Esophagus squamous epithelium (tissue), 5 donors: ENCODE measurements around the gene DNAH11. TPM values are rescaled to one million over a fixed set of nuclear protein-coding genes. Genes with fewer than 3 reads are reported as not detected.

Experiments
- DNase-seq: peaks from one replicate; lab custom pipeline; 2025; lab: John Stamatoyannopoulos, UW
- H3K27ac ChIP-seq, 4 donors: fragments of 200-600 bp; sonication (generic); one replicate each; pipeline ENCODE4 v1.5.1; 2016 to 2019; ENCODE audit warnings: mild to moderate bottlenecking in 1 of 4
- H3K27me3 ChIP-seq, 4 donors: fragments of 200-600 bp; sonication (generic); 1 replicate in 3 of 4; 2 replicates in 1 of 4; pipeline versions ENCODE4 v1.5.1 to v1.6.0; 2017 to 2021; ENCODE audit warnings: antibody characterized with exemption in 1 of 4
- H3K36me3 ChIP-seq, 3 donors: fragments of 200-600 bp; sonication (generic); one replicate each; pipeline ENCODE4 v1.5.1; 2016 to 2019
- H3K4me1 ChIP-seq, 3 donors: fragments of 200-600 bp; sonication (generic); one replicate each; pipeline ENCODE4 v1.5.1; 2017 to 2019
- H3K4me3 ChIP-seq, 4 donors: fragments of 200-600 bp; sonication (generic); 1 replicate in 3 of 4; 2 replicates in 1 of 4; pipeline ENCODE4 v1.5.1; 2016 to 2019; ENCODE audit warnings: mild to moderate bottlenecking in 2 of 4, moderate library complexity in 1 of 4
- H3K9me3 ChIP-seq, 3 donors: fragments of 200-600 bp; sonication (generic); one replicate each; pipeline ENCODE4 v1.5.1; 2016 to 2019
- CTCF ChIP-seq, 6 experiments: fragments of 450-650 bp in 4 of 6; fragments of 200-600 bp in 2 of 6; sonication (generic) in 2 of 6; IDR thresholded peaks; one replicate each; pipeline ENCODE4 v1.5.1; 2016 to 2019; ENCODE audit warnings: antibody characterized with exemption in 6 of 6, mild to moderate bottlenecking in 4 of 6, moderate library complexity in 4 of 6
- POLR2A ChIP-seq, 4 donors: fragments of 450-650 bp; IDR thresholded peaks; one replicate each; pipeline ENCODE4 v1.6.1; 2017; ENCODE audit warnings: antibody characterized with exemption in 4 of 4, mild to moderate bottlenecking in 4 of 4, moderate library complexity in 3 of 4
- WGBS, 2 donors: methylation state at CpG; one replicate each; pipeline ENCODE4 v1.1.5; 2018; 5-methylcytosine and 5-hydroxymethylcytosine counted together
- intact Hi-C: fragments of 100-400 bp; cut with DNase I; formaldehyde crosslinking; loops from one replicate; pipeline ENCODE4 v1.15.0; 2022
- total RNA-seq, 4 donors: library from RNA; depleted of rRNA; stranded (reverse); fragments of >200 nt; gene quantifications; one replicate each; pipeline ENCODE4 v1.1.0, GENCODE V29; 2016
- donor health status: DM: yes; HTN: yes; CAD: no.

Gene DNAH11
- total RNA-seq, 4 donors from 2014 or later, result 0.35 to 7.4 (median 0.74) TPM

GRCh38 chr7:21918216-21918615 lies 375.4 kb downstream of the DNAH11 start:
- no peak for TF ChIP-seq CTCF (IDR thresholded peaks at IDR 0.05)
- TF ChIP-seq POLR2A (IDR thresholded peaks at IDR 0.05), result no peak
- WGBS, 2 donors, result 84 to 97% methylated on average over 2 of the region's 2 CpGs
- H3K4me1 ChIP-seq, result peaks cover 0 to 9% (median 0%) of the 10 kb centered on the region in 3 donors
- no peak overlapping the region for H3K4me3 ChIP-seq
- no peaks in the 10 kb centered on the region for H3K9me3 ChIP-seq
- no peak overlapping the region for H3K27ac ChIP-seq
- peaks cover 0 to 22% (median 0%) of the 10 kb centered on the region in 3 donors for H3K36me3 ChIP-seq
- intact Hi-C loops, result no loop called here
- DNase-seq, result no peak
- H3K27me3 ChIP-seq, result no peaks in the 10 kb centered on the region

GRCh38 chr7:21920936-21921335 lies 378.1 kb downstream of the DNAH11 start:
- intact Hi-C loops, result no loop called here
- TF ChIP-seq POLR2A (IDR thresholded peaks at IDR 0.05) (no peak), CTCF (IDR thresholded peaks at IDR 0.05) (no peak)
- Histone ChIP-seq H3K4me1 (no peaks in the 10 kb centered on the region), H3K4me3 (no peak overlapping the region), H3K9me3 (no peaks in the 10 kb centered on the region), H3K27me3 (no peaks in the 10 kb centered on the region), H3K36me3 (peaks cover 0 to 3% (median 0%) of the 10 kb centered on the region in 3 donors), H3K27ac (no peak overlapping the region)
- WGBS, 2 donors, result 58 to 64% methylated on average over 3 of the region's 3 CpGs
- no peak for DNase-seq

GRCh38 chr7:21922605-21923004 lies 379.8 kb downstream of the DNAH11 start:
- Histone ChIP-seq H3K36me3 (no peaks in the 10 kb centered on the region), H3K4me3 (no peak overlapping the region), H3K4me1 (peaks cover 0 to 3% (median 0%) of the 10 kb centered on the region in 3 donors), H3K9me3 (no peaks in the 10 kb centered on the region), H3K27ac (no peak overlapping the region), H3K27me3 (no peaks in the 10 kb centered on the region)
- intact Hi-C loops, result no loop called here
- DNase-seq, result no peak
- WGBS, 2 donors, result 77 to 78% methylated on average over 5 of the region's 5 CpGs
- TF ChIP-seq POLR2A (IDR thresholded peaks at IDR 0.05) (no peak), CTCF (IDR thresholded peaks at IDR 0.05) (no peak)

- Histone ChIP-seq H3K4me1 (peaks cover 0 to 7% (median 0%) of the 10 kb centered on the region in 3 donors), H3K9me3 (no peaks in the 10 kb centered on the region), H3K4me3 (no peak overlapping the region), H3K27ac (no peak overlapping the region), H3K36me3 (no peaks in the 10 kb centered on the region), H3K27me3 (no peaks in the 10 kb centered on the region)
- WGBS, 2 donors, result 47 to 73% methylated on average over 2 of the region's 2 CpGs
- intact Hi-C loops, result no loop called here
- TF ChIP-seq CTCF (IDR thresholded peaks at IDR 0.05) (no peak), POLR2A (IDR thresholded peaks at IDR 0.05) (no peak)
- DNase-seq, result no peak
These were observed 380.8 kb downstream of the DNAH11 start for GRCh38 chr7:21923658-21924057.

- 59% methylated on average over 1 of the region's 1 CpG; no CpG with 5 or more reads in 1 of the 2 donors for WGBS, 2 donors
- Histone ChIP-seq H3K27ac (no peak overlapping the region), H3K36me3 (no peaks in the 10 kb centered on the region), H3K27me3 (no peaks in the 10 kb centered on the region), H3K4me3 (no peak overlapping the region), H3K9me3 (no peaks in the 10 kb centered on the region), H3K4me1 (peaks cover 0 to 7% (median 0%) of the 10 kb centered on the region in 3 donors)
- intact Hi-C loops, result no loop called here
- TF ChIP-seq POLR2A (IDR thresholded peaks at IDR 0.05) (no peak), CTCF (IDR thresholded peaks at IDR 0.05) (no peak)
- no peak for DNase-seq
These were observed 383.6 kb downstream of the DNAH11 start for GRCh38 chr7:21926448-21926847.
